GM10266 (cell line): ENCODE data around the gene DDX20.

Experiments used
- DNase-seq: peaks from one replicate; pipeline ENCODE4 v3.0.0; 2012; ENCODE audit errors: extremely low spot score
- TF ChIP-seq, protein P1 (sequence below): IDR thresholded peaks from 2 replicates; pipeline ENCODE4 v1.5.1; 2012; ENCODE audit warnings: mild to moderate bottlenecking, low read depth; ENCODE audit not compliant: control insufficient read depth, insufficient read depth; ENCODE audit errors: missing control alignments

Gene DDX20

DNA sequence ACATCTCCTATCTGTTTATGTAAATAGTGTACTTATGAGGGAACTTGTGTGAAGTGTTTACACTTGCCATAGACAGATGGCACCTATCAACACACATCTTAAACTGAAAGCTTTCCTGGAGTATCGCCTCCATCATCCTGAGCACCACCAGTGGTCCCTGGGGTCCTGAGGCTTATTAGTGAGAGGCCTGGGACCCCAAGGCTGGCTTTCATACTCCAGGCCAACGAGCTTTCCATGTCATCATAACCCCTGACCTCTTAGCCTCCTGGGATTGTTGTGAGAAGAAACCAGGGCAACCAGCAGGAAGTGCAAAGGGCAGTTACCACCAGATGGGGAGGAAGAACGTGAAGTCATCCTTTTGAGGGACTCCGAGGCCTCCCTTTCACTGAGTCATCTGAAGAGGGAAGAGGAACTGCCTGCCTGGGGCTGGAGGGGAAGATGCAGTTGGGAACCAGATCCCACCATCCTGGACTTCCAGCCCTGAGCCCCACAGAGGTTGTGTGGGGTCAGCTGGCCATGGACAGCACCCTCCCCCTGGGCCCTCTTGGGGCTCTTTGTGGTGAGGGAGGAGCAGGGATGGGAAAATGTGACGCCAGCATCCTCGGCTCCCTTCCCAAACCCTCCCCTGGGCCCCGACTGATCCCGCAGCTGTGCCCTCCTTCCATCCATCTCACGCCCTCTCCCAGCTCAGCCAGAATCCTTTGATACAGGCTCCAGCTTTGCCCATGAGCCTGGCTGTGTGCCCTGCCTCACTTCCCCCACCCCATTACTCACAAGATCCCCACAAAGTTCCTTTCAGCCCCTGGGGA lies 22.3 kb upstream of the DDX20 start:
- DNase-seq = no peak

DNA sequence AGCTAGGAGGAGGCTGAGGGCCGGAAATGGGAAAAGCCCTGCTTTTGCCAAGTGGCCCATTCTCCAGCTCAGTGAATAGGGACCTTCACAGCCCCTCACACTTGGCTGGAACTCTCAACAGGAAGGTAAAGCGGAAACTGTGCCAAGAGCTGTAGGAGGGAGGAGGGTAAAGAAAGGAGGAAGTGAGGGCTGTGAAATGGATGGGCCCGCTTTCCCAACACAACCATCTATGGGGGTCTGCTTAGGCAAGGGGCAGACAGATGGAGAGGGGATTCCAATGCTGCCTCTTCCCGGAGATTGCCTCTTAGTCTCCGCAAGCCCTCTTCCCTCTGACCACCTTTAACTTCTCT lies 21.7 kb upstream of the DDX20 start:
- no peak for DNase-seq
- TF ChIP-seq, protein P1, sequence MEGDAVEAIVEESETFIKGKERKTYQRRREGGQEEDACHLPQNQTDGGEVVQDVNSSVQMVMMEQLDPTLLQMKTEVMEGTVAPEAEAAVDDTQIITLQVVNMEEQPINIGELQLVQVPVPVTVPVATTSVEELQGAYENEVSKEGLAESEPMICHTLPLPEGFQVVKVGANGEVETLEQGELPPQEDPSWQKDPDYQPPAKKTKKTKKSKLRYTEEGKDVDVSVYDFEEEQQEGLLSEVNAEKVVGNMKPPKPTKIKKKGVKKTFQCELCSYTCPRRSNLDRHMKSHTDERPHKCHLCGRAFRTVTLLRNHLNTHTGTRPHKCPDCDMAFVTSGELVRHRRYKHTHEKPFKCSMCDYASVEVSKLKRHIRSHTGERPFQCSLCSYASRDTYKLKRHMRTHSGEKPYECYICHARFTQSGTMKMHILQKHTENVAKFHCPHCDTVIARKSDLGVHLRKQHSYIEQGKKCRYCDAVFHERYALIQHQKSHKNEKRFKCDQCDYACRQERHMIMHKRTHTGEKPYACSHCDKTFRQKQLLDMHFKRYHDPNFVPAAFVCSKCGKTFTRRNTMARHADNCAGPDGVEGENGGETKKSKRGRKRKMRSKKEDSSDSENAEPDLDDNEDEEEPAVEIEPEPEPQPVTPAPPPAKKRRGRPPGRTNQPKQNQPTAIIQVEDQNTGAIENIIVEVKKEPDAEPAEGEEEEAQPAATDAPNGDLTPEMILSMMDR = no peak

More for the DNA sequence above, 22.3 kb upstream of the DDX20 start:
- TF ChIP-seq, protein P1 = no peak

DNA sequence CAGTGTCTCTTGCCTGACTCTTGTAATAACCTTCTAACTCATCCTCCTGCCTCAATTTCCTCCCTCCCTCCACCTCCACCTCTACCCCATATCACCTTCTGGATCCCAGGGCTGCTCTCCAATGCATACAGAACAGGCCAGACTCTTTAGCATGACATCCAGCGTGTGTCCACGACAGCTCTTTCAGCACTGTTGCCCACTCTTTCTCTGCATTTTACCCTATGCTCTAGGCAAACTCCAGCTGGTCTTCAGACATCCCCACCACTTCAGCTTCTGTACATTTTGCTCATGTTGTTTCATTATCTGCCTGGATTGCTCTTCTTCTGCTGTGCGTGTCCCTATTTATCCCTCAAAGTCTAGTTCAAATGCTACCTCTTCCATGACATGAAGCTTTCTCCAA lies 21.3 kb upstream of the DDX20 start:
- TF ChIP-seq, protein P1 = no peak
- DNase-seq = no peak

DNA sequence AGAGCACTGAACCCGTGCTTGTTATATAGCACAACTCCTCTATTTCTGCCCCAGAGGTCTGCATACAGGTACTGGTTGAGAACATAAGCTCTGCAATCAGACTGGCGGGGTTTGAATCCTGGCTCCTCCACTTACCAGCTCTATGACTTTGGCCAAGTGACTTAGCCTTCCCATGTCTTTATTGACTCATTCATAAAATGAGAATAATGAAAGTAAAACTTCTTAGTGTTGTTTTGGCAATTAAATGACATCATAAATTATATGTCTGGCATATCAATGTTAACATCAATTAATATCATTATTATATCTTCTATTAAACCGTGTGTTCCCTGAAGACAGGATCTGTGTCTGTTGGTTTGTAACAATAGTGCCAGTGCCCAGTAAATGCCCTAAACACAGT lies 20.8 kb upstream of the DDX20 start:
- TF ChIP-seq, protein P1 = no peak
- DNase-seq = no peak

DNA sequence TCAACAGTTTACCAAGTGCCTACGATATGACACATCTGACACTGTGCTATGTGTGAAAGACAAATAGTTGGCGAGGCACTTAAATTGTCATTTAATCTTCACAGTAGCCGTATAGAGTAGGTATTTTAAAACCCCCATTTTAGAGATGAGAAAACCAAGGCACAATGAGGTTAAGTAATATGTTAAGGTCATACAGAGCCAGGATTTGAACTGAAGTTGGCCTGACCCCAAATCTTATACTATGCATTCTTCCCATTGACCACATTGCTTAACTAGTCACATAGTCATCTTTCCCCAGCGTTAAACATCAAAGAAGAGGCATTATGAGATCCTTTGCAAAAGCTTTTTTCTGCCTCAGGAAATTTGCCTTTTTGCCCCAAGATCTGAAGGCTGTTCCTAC lies 20.4 kb upstream of the DDX20 start:
- TF ChIP-seq, protein P1 = no peak

DNA sequence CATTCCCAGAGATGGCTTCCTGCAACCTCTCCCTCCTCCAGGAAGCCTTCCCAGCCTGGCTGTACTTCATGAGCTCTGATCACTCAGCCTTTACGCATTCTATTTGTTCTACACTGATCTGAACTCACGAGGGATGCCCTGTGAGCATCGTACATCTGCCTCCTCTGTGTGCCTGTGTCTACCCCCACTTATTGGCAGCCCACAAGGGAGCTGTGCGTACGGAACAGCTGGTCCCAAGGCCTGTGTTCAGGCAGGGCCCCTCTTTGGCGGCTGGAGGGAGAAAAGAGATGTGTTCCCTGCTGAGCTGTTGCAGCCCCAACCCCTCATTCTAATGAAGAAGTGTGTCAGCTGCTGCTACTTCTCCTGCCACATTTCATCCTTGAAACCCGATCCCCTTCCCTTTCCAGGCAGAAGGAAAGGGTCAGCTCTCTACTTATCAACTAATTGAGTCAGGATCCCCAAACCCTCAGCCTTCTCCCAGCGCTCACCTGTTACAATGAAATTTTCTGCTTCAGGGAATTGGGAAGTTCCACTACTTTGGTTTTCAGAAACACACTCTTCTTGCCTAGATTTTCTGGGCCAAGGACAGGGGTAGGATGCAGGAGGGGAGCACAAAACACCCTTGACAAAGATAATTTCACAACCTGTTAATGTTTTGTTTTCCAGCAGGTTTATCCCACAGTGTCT lies 19.7 kb upstream of the DDX20 start:
- TF ChIP-seq, protein P1 = no peak
- no peak for DNase-seq

More for the DNA sequence above, 20.4 kb upstream of the DDX20 start:
- no peak for DNase-seq
